Activated naive CD8-positive, alpha-beta T cell treated with anti-CD3 and anti-CD28 coated beads for 36 hours (primary cell): ENCODE measurements around the gene JAZF1. TPM values are rescaled to one million over a fixed set of nuclear protein-coding genes. Genes with fewer than 3 reads are reported as not detected.

Experiments used
- DNase-seq: peaks from one replicate; pipeline ENCODE4 v3.0.0; 2021
- H3K27ac Mint-ChIP-seq: one replicate; pipeline ENCODE4 v1.8.0; 2022; ENCODE audit warnings: mild to moderate bottlenecking, moderate library complexity, mixed read lengths
- H3K27me3 Mint-ChIP-seq: one replicate; pipeline ENCODE4 v1.8.0; 2022; ENCODE audit warnings: mild to moderate bottlenecking, mixed read lengths
- H3K36me3 Mint-ChIP-seq: one replicate; pipeline ENCODE4 v1.8.0; 2021; ENCODE audit warnings: mild to moderate bottlenecking, mixed read lengths
- H3K4me1 Mint-ChIP-seq: one replicate; pipeline ENCODE4 v1.8.0; 2021; ENCODE audit warnings: mixed read lengths
- H3K4me3 Mint-ChIP-seq: one replicate; pipeline ENCODE4 v1.8.0; 2022; ENCODE audit warnings: mild to moderate bottlenecking, moderate library complexity, mixed read lengths
- H3K9me3 Mint-ChIP-seq: one replicate; pipeline ENCODE4 v1.8.0; 2022; ENCODE audit warnings: mixed read lengths
- total RNA-seq, 2 experiments: library from RNA; stranded (reverse); gene quantifications; one replicate each; pipeline ENCODE4 v1.2.3, GENCODE V29; 2021

JAZF1 gene
- total RNA-seq, result 1 to 10 TPM; 6.6 to 7.4 TPM

GRCh38 chr7:28180364-28181147, at the start of gene JAZF1:
Gene JAZF1, minus strand, starts transcription at chr7:28180795.
- Mint-ChIP-seq H3K27ac (peak within 1 kb of the TSS; percentile 71), H3K27me3 (peaks cover 10% of the 10 kb centered on the region), H3K4me3 (peak within 1 kb of the TSS; percentile 78), H3K4me1 (peaks cover 27% of the 10 kb centered on the region), H3K36me3 (peaks cover 1% of the 10 kb centered on the region), H3K9me3 (no peaks in the 10 kb centered on the region)
- peak; percentile 61 for DNase-seq

GRCh38 chr7:28230261-28230660, 49.7 kb upstream of the JAZF1 start:
- DNase-seq, result no peak
- H3K4me3 Mint-ChIP-seq, result no peak overlapping the region

DNA sequence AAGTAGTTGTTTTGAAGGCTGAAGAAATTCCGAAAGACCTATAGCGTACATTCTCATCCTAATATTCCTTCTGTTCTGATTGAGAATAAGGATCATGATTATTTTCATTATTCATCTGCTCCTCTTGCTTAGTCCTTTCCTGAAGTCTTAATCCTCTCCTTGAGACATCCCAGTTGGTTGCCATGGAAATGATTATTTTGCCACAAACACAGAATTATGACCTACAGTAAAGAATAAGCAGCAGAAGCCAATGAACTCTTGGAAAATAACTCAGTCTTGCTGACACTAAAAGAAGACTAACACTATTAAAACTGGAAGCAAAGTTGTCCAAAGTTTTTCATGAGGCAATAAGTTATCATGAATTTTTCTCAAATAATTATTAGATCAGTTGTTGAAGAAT, 47.8 kb upstream of the JAZF1 start:
- Mint-ChIP-seq H3K4me1 (no peaks in the 10 kb centered on the region), H3K36me3 (no peaks in the 10 kb centered on the region), H3K4me3 (no peak overlapping the region), H3K27ac (no peak overlapping the region), H3K27me3 (peaks cover 9% of the 10 kb centered on the region), H3K9me3 (peaks cover 2% of the 10 kb centered on the region)
- DNase-seq, result no peak

More at GRCh38 chr7:28230261-28230660, 49.7 kb upstream of the JAZF1 start:
- Mint-ChIP-seq H3K9me3 (peaks cover 2% of the 10 kb centered on the region), H3K36me3 (no peaks in the 10 kb centered on the region), H3K27me3 (peaks cover 15% of the 10 kb centered on the region), H3K4me1 (no peaks in the 10 kb centered on the region), H3K27ac (no peak overlapping the region)

DNA sequence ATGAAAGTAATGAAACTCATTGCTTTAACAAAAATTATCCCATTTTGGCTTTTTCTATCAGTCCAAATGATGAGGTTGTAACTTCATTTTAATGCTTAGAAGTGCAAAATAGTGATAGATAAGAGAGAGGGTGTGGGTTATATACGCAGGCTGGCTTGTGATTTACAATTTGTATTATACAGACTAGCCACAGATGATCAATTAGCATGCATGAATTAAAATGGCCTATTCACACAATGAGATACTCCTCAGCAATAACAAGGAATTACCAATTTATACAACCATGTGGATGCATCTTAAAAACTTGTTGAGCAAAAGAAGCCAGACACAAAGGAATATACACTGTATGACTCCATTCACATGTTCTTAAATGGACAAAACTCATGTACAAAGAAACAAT, 45.4 kb upstream of the JAZF1 start:
- H3K4me3 Mint-ChIP-seq, result no peak overlapping the region
- no peak for DNase-seq
- no peak overlapping the region for H3K27ac Mint-ChIP-seq
- peaks cover 2% of the 10 kb centered on the region for H3K9me3 Mint-ChIP-seq
- no peaks in the 10 kb centered on the region for H3K36me3 Mint-ChIP-seq
- no peaks in the 10 kb centered on the region for H3K4me1 Mint-ChIP-seq
- peaks cover 9% of the 10 kb centered on the region for H3K27me3 Mint-ChIP-seq

DNA sequence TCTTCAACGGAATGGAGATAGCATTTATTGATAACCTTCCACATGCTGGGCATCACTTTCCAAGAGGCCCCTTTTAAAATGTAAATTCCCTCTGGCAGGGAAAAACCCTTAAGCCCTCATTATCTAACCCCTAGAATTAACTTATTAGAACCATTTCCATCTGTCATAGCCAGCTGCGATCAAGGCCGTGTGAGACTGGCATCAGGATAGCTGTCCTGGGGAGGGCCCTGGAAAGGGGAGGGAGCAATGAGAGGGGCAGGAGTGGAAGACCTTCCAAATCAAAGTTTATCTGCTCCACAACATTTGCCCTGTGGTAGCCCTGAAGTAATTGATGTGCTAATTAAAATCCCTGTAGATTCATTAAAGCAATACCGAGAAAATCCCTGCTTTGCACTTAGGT, 45.0 kb upstream of the JAZF1 start:
- Mint-ChIP-seq H3K4me1 (no peaks in the 10 kb centered on the region), H3K36me3 (no peaks in the 10 kb centered on the region)

DNA sequence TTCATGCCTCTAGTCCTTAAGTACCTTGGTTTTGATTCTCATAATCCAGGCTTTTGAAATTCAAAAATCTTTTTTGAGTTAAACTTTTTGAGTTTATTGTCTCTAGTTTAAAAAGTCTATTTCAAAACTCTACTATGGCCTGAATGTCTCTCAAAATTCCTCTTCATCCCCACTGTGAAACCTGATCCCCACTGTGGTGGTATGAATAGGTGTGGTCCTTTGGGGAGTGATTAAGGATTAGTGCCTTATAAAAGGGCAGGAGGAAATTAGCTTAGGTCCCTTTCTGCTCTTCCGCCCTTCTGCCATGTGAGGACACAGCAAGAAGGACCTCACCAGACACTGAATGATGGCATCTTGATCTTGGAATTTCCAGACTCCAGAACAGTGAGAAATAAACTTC, 44.1 kb upstream of the JAZF1 start:
- H3K27me3 Mint-ChIP-seq, result peaks cover 9% of the 10 kb centered on the region
- H3K4me1 Mint-ChIP-seq, result no peaks in the 10 kb centered on the region
- no peak overlapping the region for H3K4me3 Mint-ChIP-seq
- H3K36me3 Mint-ChIP-seq, result no peaks in the 10 kb centered on the region
- peaks cover 2% of the 10 kb centered on the region for H3K9me3 Mint-ChIP-seq
- no peak overlapping the region for H3K27ac Mint-ChIP-seq
- no peak for DNase-seq

More for the DNA sequence above, 45.0 kb upstream of the JAZF1 start:
- peaks cover 2% of the 10 kb centered on the region for H3K9me3 Mint-ChIP-seq
- H3K27me3 Mint-ChIP-seq, result peaks cover 9% of the 10 kb centered on the region
- no peak for DNase-seq
- H3K27ac Mint-ChIP-seq, result no peak overlapping the region
- no peak overlapping the region for H3K4me3 Mint-ChIP-seq

DNA sequence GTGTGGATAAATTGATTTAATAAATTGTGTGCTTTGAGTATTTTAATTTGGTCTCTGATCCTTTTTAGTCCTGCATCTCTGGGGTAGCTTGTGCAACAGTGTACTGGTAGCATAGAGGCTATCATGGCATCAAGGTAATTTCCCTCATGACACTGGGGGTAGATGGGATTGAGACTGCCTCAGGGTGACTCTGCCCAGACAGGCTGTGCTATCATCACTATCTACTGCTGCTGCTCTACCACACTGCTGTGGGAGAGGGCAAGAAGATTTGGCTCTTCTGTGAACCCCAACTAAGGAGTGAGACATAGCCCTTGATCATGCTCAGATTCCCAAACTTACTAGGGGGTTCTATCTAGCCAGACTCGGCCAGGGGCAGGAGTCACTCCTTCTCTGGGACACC, 43.6 kb upstream of the JAZF1 start:
- no peak for DNase-seq
- Mint-ChIP-seq H3K36me3 (no peaks in the 10 kb centered on the region), H3K9me3 (peaks cover 3% of the 10 kb centered on the region), H3K27me3 (peaks cover 14% of the 10 kb centered on the region), H3K27ac (no peak overlapping the region), H3K4me1 (no peaks in the 10 kb centered on the region), H3K4me3 (no peak overlapping the region)

- H3K27me3 Mint-ChIP-seq, result peaks cover 15% of the 10 kb centered on the region
- H3K9me3 Mint-ChIP-seq, result peaks cover 1% of the 10 kb centered on the region
- H3K4me3 Mint-ChIP-seq, result no peak overlapping the region
- no peaks in the 10 kb centered on the region for H3K4me1 Mint-ChIP-seq
- no peak overlapping the region for H3K27ac Mint-ChIP-seq
- no peaks in the 10 kb centered on the region for H3K36me3 Mint-ChIP-seq
- DNase-seq, result no peak
Observed at GRCh38 chr7:28222636-28223035, 42.0 kb upstream of the JAZF1 start.

DNA sequence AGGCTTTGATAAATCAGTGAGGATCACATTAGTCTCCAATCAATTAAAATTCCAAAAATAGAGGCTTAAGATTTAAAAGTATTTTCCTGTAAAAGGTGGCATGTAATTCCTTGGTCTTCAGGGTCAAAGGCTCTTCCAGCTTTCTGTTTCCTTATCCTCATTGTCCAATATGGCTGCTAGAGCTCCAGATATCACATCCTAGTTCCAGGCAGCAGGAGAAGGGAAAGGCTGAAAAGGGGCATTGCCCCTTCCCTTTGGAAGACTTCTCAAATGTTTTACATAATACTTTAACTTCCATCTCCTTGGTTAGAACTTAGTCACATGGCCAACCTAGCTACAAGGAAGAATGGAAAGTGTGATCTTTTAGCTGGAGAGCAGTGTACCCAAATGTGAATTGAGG, 39.2 kb upstream of the JAZF1 start:
- Mint-ChIP-seq H3K4me1 (no peaks in the 10 kb centered on the region), H3K27me3 (peaks cover 21% of the 10 kb centered on the region), H3K27ac (no peak overlapping the region), H3K4me3 (no peak overlapping the region), H3K9me3 (peaks cover 1% of the 10 kb centered on the region), H3K36me3 (no peaks in the 10 kb centered on the region)
- DNase-seq, result no peak

- peaks cover 35% of the 10 kb centered on the region for H3K27me3 Mint-ChIP-seq
- DNase-seq, result no peak
- no peak overlapping the region for H3K4me3 Mint-ChIP-seq
Observed at GRCh38 chr7:28217143-28217542, 36.5 kb upstream of the JAZF1 start.

DNA sequence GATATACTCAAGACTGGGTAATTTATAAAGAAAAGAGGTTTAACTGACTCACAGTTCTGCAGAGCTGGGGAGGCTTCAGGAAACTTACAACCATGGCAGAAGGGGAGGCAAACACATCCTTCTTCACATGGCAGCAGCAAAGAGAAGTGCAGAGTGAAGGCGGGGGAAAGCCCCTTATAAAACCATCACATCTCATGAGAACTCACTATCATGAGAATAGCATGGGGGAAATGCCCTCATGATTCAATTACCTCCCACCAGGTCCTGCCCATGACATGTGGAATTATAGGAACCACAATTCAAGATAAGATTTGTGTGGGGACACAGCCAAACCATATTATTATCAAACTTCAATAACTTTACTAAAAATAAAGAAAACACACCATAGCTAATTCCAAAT, 30.4 kb upstream of the JAZF1 start:
- H3K4me3 Mint-ChIP-seq, result no peak overlapping the region
- DNase-seq, result peak; percentile 13
- H3K4me1 Mint-ChIP-seq, result peaks cover 47% of the 10 kb centered on the region
- peaks cover 32% of the 10 kb centered on the region for H3K9me3 Mint-ChIP-seq
- no peak overlapping the region for H3K27ac Mint-ChIP-seq
- H3K36me3 Mint-ChIP-seq, result peaks cover 35% of the 10 kb centered on the region
- peaks cover 22% of the 10 kb centered on the region for H3K27me3 Mint-ChIP-seq

More at GRCh38 chr7:28217143-28217542, 36.5 kb upstream of the JAZF1 start:
- no peaks in the 10 kb centered on the region for H3K4me1 Mint-ChIP-seq
- peaks cover 1% of the 10 kb centered on the region for H3K9me3 Mint-ChIP-seq
- H3K36me3 Mint-ChIP-seq, result peaks cover 3% of the 10 kb centered on the region
- H3K27ac Mint-ChIP-seq, result no peak overlapping the region

DNA sequence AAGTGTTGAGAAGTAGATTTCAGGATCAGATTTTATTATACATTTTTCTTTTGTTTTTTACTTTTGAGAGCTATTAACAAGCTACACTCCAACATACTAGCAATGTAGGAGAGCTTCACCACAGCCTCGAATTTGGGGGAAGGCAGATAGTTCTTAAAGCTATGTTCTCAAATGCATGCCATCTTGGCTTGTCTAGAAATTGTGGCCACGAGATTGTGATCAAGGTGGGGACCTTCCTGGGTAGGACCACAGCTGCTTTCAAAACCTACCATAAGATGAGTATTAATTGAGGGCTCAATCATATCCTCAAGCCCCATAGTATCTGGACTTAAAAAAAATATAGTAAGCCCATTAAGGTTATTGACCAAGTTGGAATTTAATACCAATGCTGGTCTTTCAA, 27.9 kb upstream of the JAZF1 start:
- Mint-ChIP-seq H3K9me3 (peaks cover 32% of the 10 kb centered on the region), H3K4me3 (no peak overlapping the region), H3K4me1 (peaks cover 48% of the 10 kb centered on the region), H3K27ac (no peak overlapping the region), H3K27me3 (peaks cover 3% of the 10 kb centered on the region), H3K36me3 (peaks cover 35% of the 10 kb centered on the region)
- no peak for DNase-seq

- Mint-ChIP-seq H3K27me3 (no peaks in the 10 kb centered on the region), H3K4me3 (peak overlapping the region; percentile 30), H3K4me1 (peaks cover 50% of the 10 kb centered on the region), H3K9me3 (peaks cover 32% of the 10 kb centered on the region), H3K27ac (peak overlapping the region; percentile 82), H3K36me3 (peaks cover 35% of the 10 kb centered on the region)
- peak; percentile 10 for DNase-seq
Observed at GRCh38 chr7:28207486-28208158, 27.0 kb upstream of the JAZF1 start.

- Mint-ChIP-seq H3K27ac (no peak overlapping the region), H3K9me3 (peaks cover 25% of the 10 kb centered on the region), H3K4me1 (peaks cover 41% of the 10 kb centered on the region), H3K4me3 (no peak overlapping the region), H3K36me3 (peaks cover 30% of the 10 kb centered on the region), H3K27me3 (peaks cover 10% of the 10 kb centered on the region)
- no peak for DNase-seq
Observed at GRCh38 chr7:28205506-28205905, 24.9 kb upstream of the JAZF1 start.

DNA sequence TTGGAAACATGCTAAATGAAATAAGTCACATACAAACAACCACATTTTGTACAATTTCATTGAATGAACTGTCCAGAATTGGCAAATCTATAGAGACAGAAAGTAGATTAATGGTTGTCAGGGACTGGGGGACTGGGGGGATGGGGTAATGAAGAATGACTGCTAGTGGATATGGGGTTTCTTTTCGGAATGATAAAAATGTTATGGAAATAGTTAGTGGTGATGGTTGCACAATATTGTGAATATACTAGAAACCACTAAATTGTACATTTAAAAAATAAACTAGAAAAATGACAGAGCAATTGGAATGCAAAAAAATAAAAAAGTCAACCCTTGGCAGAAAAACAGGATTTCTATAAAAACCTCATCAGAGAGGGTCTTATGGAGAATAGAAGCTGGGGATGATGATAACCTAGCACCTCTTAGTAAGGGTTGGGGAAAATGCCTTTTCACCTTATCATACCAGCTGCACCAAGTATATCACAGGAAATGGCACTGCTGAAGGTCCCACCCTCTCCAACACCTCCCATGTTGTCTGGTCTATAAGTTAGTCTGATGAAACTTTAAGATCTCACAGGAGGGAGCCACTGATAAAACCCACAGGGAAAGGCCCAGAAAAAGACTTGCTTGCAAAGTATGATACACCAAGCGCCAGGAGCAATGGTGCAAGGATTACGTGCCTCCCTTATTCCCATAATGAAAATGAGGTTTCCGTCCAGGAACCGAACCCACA, 23.1 kb upstream of the JAZF1 start:
- H3K27me3 Mint-ChIP-seq, result peaks cover 13% of the 10 kb centered on the region
- DNase-seq, result no peak
- no peak overlapping the region for H3K27ac Mint-ChIP-seq
- H3K9me3 Mint-ChIP-seq, result peaks cover 17% of the 10 kb centered on the region
- H3K36me3 Mint-ChIP-seq, result peaks cover 14% of the 10 kb centered on the region
- no peak overlapping the region for H3K4me3 Mint-ChIP-seq
- H3K4me1 Mint-ChIP-seq, result peaks cover 30% of the 10 kb centered on the region
